Neural cell (in vitro differentiated cells): ENCODE measurements around the gene HENMT1. TPM values are rescaled to one million over a fixed set of nuclear protein-coding genes. Genes with fewer than 3 reads are reported as not detected.
A peak's percentile ranks its signal among the peaks of the same experiment; 100 is the strongest.

ENCODE experiments used
- H2AFZ ChIP-seq: fragments of 200-600, 300-800 bp; sonication (generic), shearing (Covaris generic); 2 replicates; pipeline ENCODE4 v1.6.0; 2014; ENCODE audit warnings: low read depth, mild to moderate bottlenecking, antibody characterized with exemption, low read length, moderate library complexity
- H3F3A ChIP-seq: fragments of 200-600 bp; shearing (Covaris generic); 2 replicates; pipeline ENCODE4 v1.6.1; 2016; ENCODE audit warnings: mild to moderate bottlenecking, moderate library complexity, mixed read lengths, antibody characterized with exemption, low read length; ENCODE audit not compliant: insufficient read depth, poor library complexity, severe bottlenecking
- H3K27ac ChIP-seq: fragments of 200-600, 300-800 bp; sonication (generic), shearing (Covaris generic); 2 replicates; pipeline ENCODE4 v1.5.1; 2014; ENCODE audit warnings: mild to moderate bottlenecking, low read length, moderate library complexity
- H3K27me3 ChIP-seq: fragments of 300-800, 200-600 bp; sonication (generic), shearing (Covaris generic); 2 replicates; pipeline ENCODE4 v1.6.0; 2014; ENCODE audit warnings: mild to moderate bottlenecking, low read depth, low read length, moderate library complexity; ENCODE audit not compliant: insufficient read depth
- H3K36me3 ChIP-seq: fragments of 300-800, 200-600 bp; sonication (generic), shearing (Covaris generic); 2 replicates; pipeline ENCODE4 v1.5.1; 2014; ENCODE audit warnings: mild to moderate bottlenecking, antibody characterized with exemption, low read length, moderate library complexity; ENCODE audit not compliant: insufficient read depth
- H3K4me2 ChIP-seq: fragments of 300-800, 200-600 bp; sonication (generic), shearing (Covaris generic); 2 replicates; pipeline ENCODE4 v1.6.0; 2014; ENCODE audit warnings: mild to moderate bottlenecking, low read length
- H3K4me3 ChIP-seq: fragments of 300-800, 200-600 bp; sonication (generic), shearing (Covaris generic); 2 replicates; pipeline ENCODE4 v1.5.1; 2014; ENCODE audit warnings: mild to moderate bottlenecking, low read length, moderate library complexity
- H3K79me2 ChIP-seq: fragments of 200-600 bp; shearing (Covaris generic); replicated peaks from 2 replicates; pipeline ENCODE4 v1.6.0; 2014; ENCODE audit warnings: mild to moderate bottlenecking, low read length, moderate library complexity; ENCODE audit not compliant: insufficient read depth
- H3K9ac ChIP-seq: fragments of 300-800, 200-600 bp; sonication (generic), shearing (Covaris generic); 2 replicates; pipeline ENCODE4 v1.6.1; 2016; ENCODE audit warnings: mild to moderate bottlenecking, low read length, mixed read lengths
- H3K9me2 ChIP-seq: fragments of 200-600 bp; shearing (Covaris generic); 2 replicates; pipeline ENCODE4 v1.6.1; 2016; ENCODE audit warnings: mild to moderate bottlenecking, low read length, mixed read lengths; ENCODE audit not compliant: insufficient read depth
- H3K9me3 ChIP-seq: fragments of 200-600, 300-800 bp; sonication (generic), shearing (Covaris generic); 2 replicates; pipeline ENCODE4 v1.6.1; 2016; ENCODE audit warnings: mild to moderate bottlenecking, mixed run types, low read length, moderate library complexity, mixed read lengths
- H4K20me1 ChIP-seq: fragments of 200-600 bp; shearing (Covaris generic); 2 replicates; pipeline ENCODE4 v1.6.1; 2016; ENCODE audit warnings: mild to moderate bottlenecking, mixed run types; ENCODE audit not compliant: insufficient read depth
- CTCF ChIP-seq: fragments of 450-650 bp; IDR thresholded peaks from 2 replicates; pipeline ENCODE4 v1.5.1; 2014; ENCODE audit warnings: antibody characterized with exemption, mild to moderate bottlenecking, moderate library complexity; ENCODE audit not compliant: poor library complexity, severe bottlenecking
- EP300 ChIP-seq: fragments of 450-650 bp; conservative IDR thresholded peaks from 2 replicates; pipeline ENCODE4 v1.6.1; 2014; ENCODE audit warnings: antibody characterized with exemption, mild to moderate bottlenecking, moderate library complexity; ENCODE audit not compliant: poor library complexity, severe bottlenecking
- EZH2 ChIP-seq: fragments of 200-600, 300-800 bp; shearing (Covaris generic), sonication (generic); IDR thresholded peaks from 2 replicates; pipeline ENCODE4 v1.6.1; 2014; ENCODE audit warnings: antibody characterized with exemption, low read length, borderline replicate concordance, mild to moderate bottlenecking; ENCODE audit not compliant: insufficient read depth, poor library complexity, severe bottlenecking
- MXI1 ChIP-seq: fragments of 450-650 bp; conservative IDR thresholded peaks from 2 replicates; pipeline ENCODE4 v1.6.1; 2014; ENCODE audit warnings: antibody characterized with exemption, mild to moderate bottlenecking; ENCODE audit not compliant: poor library complexity, severe bottlenecking
- POLR2AphosphoS5 ChIP-seq: IDR thresholded peaks from 2 replicates; pipeline ENCODE4 v1.6.1; 2012
- RAD21 ChIP-seq: fragments of 450-650 bp; conservative IDR thresholded peaks from 2 replicates; pipeline ENCODE4 v1.6.1; 2014; ENCODE audit warnings: antibody characterized with exemption, mild to moderate bottlenecking, moderate library complexity
- REST ChIP-seq: IDR thresholded peaks from 2 replicates; pipeline ENCODE4 v1.6.1; 2012; ENCODE audit warnings: borderline replicate concordance
- SMC3 ChIP-seq: fragments of 450-650 bp; conservative IDR thresholded peaks from 2 replicates; pipeline ENCODE4 v1.6.1; 2014; ENCODE audit warnings: antibody characterized with exemption, mild to moderate bottlenecking, moderate library complexity; ENCODE audit not compliant: poor library complexity
- TAF1 ChIP-seq: IDR thresholded peaks from 2 replicates; pipeline ENCODE4 v1.6.1; 2012; ENCODE audit warnings: low read depth
- polyA plus RNA-seq: library from polyadenylated mRNA; depleted of rRNA; stranded (reverse); fragments of >200 nt; gene quantifications from 2 replicates; pipeline ENCODE4 v1.2.3, GENCODE V29; 2014

Gene HENMT1
- polyA plus RNA-seq, 1 donor from 2014 or later = 4.1 TPM

GRCh38 chr1:108636876-108637275 lies 24.0 kb downstream of the HENMT1 start:
- Histone ChIP-seq H3K9ac (no peak overlapping the region), H3K9me3 (no peaks in the 10 kb centered on the region), H2AFZ (no peak overlapping the region), H3K79me2 (no peaks in the 10 kb centered on the region), H3K36me3 (no peaks in the 10 kb centered on the region), H3K4me3 (no peak overlapping the region), H3K27me3 (no peaks in the 10 kb centered on the region), H3K27ac (no peak overlapping the region), H3F3A (no peaks in the 10 kb centered on the region), H3K9me2 (no peaks in the 10 kb centered on the region), H4K20me1 (no peaks in the 10 kb centered on the region), H3K4me2 (no peak overlapping the region)
- TF ChIP-seq CTCF (no peak), EP300 (no peak)

- no peaks in the 10 kb centered on the region for H4K20me1 ChIP-seq
- H3K27me3 ChIP-seq = no peaks in the 10 kb centered on the region
- H3F3A ChIP-seq = no peaks in the 10 kb centered on the region
- H3K9me2 ChIP-seq = no peaks in the 10 kb centered on the region
- H3K27ac ChIP-seq = no peak overlapping the region
- no peak overlapping the region for H2AFZ ChIP-seq
- no peak overlapping the region for H3K9ac ChIP-seq
- H3K9me3 ChIP-seq = no peaks in the 10 kb centered on the region
- no peak overlapping the region for H3K4me3 ChIP-seq
- H3K79me2 ChIP-seq = no peaks in the 10 kb centered on the region
- no peaks in the 10 kb centered on the region for H3K36me3 ChIP-seq
- no peak overlapping the region for H3K4me2 ChIP-seq
- TF ChIP-seq POLR2AphosphoS5 = peak; percentile 50
- no peak for TF ChIP-seq MXI1
These were observed 26.4 kb downstream of the HENMT1 start for GRCh38 chr1:108634521-108634920.

GRCh38 chr1:108628665-108629064 lies 32.2 kb downstream of the HENMT1 start:
- Histone ChIP-seq H3K9me3 (no peaks in the 10 kb centered on the region), H3K27ac (no peak overlapping the region), H4K20me1 (no peaks in the 10 kb centered on the region), H2AFZ (no peak overlapping the region), H3K4me2 (no peak overlapping the region), H3K4me3 (no peak overlapping the region), H3K79me2 (no peaks in the 10 kb centered on the region), H3F3A (no peaks in the 10 kb centered on the region), H3K9me2 (no peaks in the 10 kb centered on the region), H3K27me3 (no peaks in the 10 kb centered on the region), H3K9ac (no peak overlapping the region), H3K36me3 (no peaks in the 10 kb centered on the region)
- no peak for TF ChIP-seq MXI1
- no peak for TF ChIP-seq CTCF
- no peak for TF ChIP-seq RAD21
- TF ChIP-seq SMC3 = no peak
- TF ChIP-seq POLR2AphosphoS5 = no peak
- TF ChIP-seq EZH2 = no peak
- no peak for TF ChIP-seq REST
- no peak for TF ChIP-seq EP300
- TF ChIP-seq TAF1 = no peak
